ENCODE results near the gene ANKRD36. TPM values are rescaled to one million over a fixed set of nuclear protein-coding genes. Genes with fewer than 3 reads are reported as not detected.
"Not testable (repeated sequence)": the region's sequence is repeated elsewhere in the genome, so short reads cannot be mapped to it uniquely, and the experiment has no call there.

ANKRD36 gene
- total RNA-seq, 1 donor from 2014 or later, result 25.9 TPM

- DNase-seq (ENCODE audit: low read depth in 2 of 2), result not testable (repeated sequence)
Measured at GRCh38 chr2:97113882-97114255, 916 bp downstream of the ANKRD36 start.

- not testable (repeated sequence) for DNase-seq (ENCODE audit: low read depth in 2 of 2)
Measured at GRCh38 chr2:97129090-97129489, 16.1 kb downstream of the ANKRD36 start.

GRCh38 chr2:97144016-97144415 is 31.1 kb downstream of the ANKRD36 start:
- not testable (repeated sequence) for DNase-seq (ENCODE audit: low read depth in 2 of 2)

GRCh38 chr2:97166548-97166947 is 53.6 kb downstream of the ANKRD36 start:
- DNase-seq (ENCODE audit: low read depth in 2 of 2), result not testable (repeated sequence)

DNA sequence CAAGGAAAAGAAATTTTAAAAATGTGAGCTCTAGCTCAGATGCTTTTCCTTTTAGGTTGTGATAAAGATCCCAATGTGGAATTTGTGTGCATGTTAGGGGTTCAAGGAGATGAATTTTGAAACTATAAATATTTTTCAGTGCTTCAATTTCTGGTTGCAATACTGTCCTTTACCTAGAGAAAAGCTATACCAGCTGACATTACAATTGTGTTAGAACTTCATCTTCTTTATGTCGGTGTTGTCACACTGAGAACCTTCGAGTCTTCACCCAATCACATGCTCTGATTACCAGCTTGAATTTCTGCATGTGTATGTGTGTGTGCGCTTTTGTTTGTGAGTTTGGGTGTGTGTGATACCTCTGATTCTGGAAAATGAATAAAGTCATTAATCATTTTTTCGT is 55.0 kb downstream of the ANKRD36 start:
- not testable (repeated sequence) for DNase-seq (ENCODE audit: low read depth in 2 of 2)

DNA sequence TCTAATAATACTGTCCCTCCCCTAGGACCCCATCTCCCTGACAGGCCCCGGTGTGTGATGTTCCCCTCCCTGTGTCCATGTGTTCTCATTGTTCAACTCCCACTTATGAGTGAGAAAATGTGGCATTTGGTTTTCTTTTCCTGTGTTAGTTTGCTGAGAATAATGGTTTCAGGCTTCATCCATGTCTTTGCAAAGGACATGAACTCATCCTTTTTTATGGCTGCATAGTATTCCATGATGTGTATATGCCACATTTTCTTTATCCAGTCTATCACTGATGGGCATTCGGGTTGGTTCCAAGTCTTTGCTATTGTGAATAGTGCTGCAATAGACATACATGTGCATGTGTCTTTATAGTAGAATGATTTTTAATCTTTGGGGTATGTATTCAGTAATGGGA is 55.6 kb downstream of the ANKRD36 start:
- DNase-seq (ENCODE audit: low read depth in 2 of 2), result not testable (repeated sequence)

DNA sequence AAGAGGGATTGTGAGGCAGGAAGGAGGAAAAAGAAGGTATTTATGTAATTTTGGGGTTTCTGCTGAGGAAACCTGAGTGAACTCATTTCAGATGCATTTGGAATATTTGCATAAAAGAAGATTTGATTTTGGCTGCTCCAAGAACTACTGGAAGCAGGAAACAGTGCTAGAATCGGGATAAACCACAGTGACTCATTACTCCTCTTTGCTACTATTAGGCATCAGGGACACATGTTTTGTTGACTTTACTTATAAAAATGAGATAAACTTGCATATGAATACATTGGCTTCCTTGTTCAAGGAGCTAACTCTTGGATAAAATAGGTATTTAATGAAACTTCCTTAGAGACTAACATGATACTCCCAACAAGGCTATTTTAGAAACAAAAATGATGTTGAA is 67.4 kb downstream of the ANKRD36 start:
- not testable (repeated sequence) for DNase-seq (ENCODE audit: low read depth in 2 of 2)

- peak; percentile 60 to 88 for DNase-seq (ENCODE audit: low read depth in 2 of 2)
Measured at GRCh38 chr2:97195349-97195748, 82.4 kb downstream of the ANKRD36 start.

GRCh38 chr2:97197251-97197650 is 84.3 kb downstream of the ANKRD36 start:
- peak in 1 of 2 donors; percentile 82 for DNase-seq (ENCODE audit: low read depth in 2 of 2)

GRCh38 chr2:97200887-97201286 is 87.9 kb downstream of the ANKRD36 start:
- DNase-seq (ENCODE audit: low read depth in 2 of 2), result peak in 1 of 2 donors; percentile 41

DNA sequence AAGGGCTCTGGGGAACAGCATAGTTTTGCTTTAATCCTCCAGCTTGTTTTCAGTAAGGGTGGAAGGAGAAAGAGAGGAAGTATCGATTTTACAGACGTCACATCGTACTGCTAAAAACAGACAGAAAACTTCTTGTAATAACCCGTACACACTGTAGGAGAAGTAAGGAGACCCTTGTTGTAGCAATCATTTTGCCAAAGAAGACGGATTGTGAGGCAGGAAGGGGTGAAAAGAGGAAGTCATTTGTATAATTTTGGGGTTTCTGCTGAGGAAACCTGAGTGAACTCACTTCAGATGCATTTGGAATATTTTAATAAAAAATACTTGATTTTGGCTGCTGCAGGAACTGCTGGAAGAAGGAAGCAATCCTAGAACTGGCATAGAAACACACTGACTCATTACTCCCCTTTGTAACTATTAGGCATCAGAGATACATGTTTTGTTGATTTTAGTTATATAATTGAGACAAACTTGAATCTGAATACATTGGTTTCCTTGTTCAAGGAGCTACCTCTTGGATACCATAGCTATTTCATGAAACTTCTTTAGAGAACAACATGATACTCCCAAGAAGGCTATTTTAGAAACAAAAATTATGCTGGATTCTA is 89.8 kb downstream of the ANKRD36 start:
- DNase-seq (ENCODE audit: low read depth in 2 of 2), result peak in 1 of 2 donors; percentile 35

DNA sequence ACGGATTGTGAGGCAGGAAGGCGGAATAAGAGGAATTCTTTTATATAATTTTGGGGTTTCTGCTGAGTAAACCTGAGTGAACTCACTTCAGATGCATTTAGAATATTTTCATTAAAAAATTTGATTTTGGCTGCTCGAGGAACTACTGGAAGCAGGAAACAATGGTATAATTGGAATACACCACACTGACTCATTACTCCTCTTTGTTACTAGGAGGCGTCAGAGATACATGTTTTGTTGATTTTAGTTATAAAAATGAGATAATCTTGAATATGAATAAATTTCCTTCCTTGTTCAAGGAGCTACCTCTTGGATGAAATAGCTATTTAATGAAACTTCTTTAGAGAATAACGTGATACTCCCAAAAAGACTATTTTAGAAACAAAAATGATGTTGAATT is 97.4 kb downstream of the ANKRD36 start:
- peak in 1 of 2 donors; percentile 55 for DNase-seq (ENCODE audit: low read depth in 2 of 2)

DNA sequence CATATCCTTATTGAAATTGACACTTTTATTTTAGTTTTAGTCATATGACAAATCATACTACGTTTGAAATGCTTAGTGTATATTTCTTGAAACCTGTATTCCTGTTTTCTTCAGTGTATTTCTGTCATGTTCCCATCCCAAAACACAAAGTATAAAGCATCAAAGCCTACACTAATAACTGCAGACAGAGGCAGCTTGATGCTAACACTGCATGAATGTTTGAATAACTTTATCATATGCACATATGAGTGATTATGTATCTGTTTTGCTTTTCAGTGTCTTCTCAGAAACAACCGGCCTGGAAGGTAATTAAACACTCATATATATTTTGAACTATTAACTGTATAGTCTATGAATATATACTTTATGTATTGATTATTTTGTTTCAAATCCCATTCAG is 102.1 kb downstream of the ANKRD36 start:
- DNase-seq (ENCODE audit: low read depth in 2 of 2), result not testable (repeated sequence)

- not testable (repeated sequence) for DNase-seq (ENCODE audit: low read depth in 2 of 2)
Measured at GRCh38 chr2:97230848-97231585, 118.1 kb downstream of the ANKRD36 start.

GRCh38 chr2:97232981-97233380 is 120.0 kb downstream of the ANKRD36 start:
- not testable (repeated sequence) for DNase-seq (ENCODE audit: low read depth in 2 of 2)

- not testable (repeated sequence) for DNase-seq (ENCODE audit: low read depth in 2 of 2)
Measured at GRCh38 chr2:97233660-97234295, 120.8 kb downstream of the ANKRD36 start.

DNA sequence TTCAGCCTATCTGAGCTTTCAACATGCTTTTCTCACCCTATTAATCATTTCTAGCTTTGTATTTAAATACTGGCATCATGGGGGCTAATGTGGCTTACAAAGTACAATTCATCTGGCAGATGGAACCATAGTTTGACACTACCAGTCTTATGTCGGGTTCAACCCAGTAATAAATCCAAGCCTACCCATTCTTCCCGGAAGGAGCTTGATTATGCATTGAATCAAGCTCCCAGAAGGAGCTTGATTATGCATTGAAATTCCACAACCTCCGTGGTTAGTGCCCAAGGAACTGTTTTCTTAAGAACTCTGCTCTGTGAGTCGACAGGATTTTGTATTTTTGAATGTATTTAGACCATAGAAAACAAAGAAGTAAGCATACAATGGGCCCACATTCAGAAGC is 148.2 kb downstream of the ANKRD36 start:
- not testable (repeated sequence) for DNase-seq (ENCODE audit: low read depth in 2 of 2)

DNA sequence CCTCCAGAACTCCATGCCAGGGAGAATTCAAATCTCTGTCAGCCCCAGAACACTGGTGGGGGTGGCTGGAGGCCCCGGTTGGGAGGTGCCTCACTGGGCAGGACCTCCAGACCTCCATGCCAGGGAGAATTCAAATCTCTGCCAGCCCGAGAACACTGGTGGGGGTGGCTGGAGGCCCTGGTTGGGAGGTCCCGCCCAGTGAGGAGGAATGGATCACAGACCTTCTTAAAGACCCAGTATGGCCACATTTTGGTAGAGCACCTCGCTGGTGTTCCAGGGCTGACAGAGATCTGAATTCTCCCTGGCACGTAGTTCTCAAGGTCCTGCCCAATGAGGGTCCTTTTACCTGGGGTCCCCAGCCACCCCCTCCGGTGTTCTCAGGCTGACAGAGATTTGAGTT is 153.5 kb downstream of the ANKRD36 start:
- DNase-seq (ENCODE audit: low read depth in 2 of 2), result not testable (repeated sequence)

GRCh38 chr2:97267411-97268074 is 154.6 kb downstream of the ANKRD36 start:
- peak in 1 of 2 donors; percentile 1 for DNase-seq (ENCODE audit: low read depth in 2 of 2)

GRCh38 chr2:97268075-97268591 is 155.2 kb downstream of the ANKRD36 start:
- DNase-seq (ENCODE audit: low read depth in 2 of 2), result not testable (repeated sequence)

- not testable (repeated sequence) for DNase-seq (ENCODE audit: low read depth in 2 of 2)
Measured at GRCh38 chr2:97276232-97276798, 163.4 kb downstream of the ANKRD36 start.

Measured in dermis microvascular lymphatic vessel endothelial cell (primary cell).